Mammary epithelial cell (primary cell): ENCODE measurements around the gene CDX2.

Source experiments
- CTCF ChIP-seq, 2 donors: IDR thresholded peaks in 1 of 2; conservative IDR thresholded peaks in 1 of 2; 2 replicates each; pipeline ENCODE4 v1.5.1; 2011 to 2012; ENCODE audit warnings: inconsistent platforms in 2 of 2, low read length in 2 of 2, mild to moderate bottlenecking in 2 of 2, control low read depth in 1 of 2, low read depth in 1 of 2; ENCODE audit not compliant: insufficient read depth in 1 of 2; ENCODE audit errors: extremely low read depth in 1 of 2
- EZH2 ChIP-seq: IDR thresholded peaks from 2 replicates; pipeline ENCODE4 v1.6.1; 2012; ENCODE audit warnings: low read length, inconsistent platforms, borderline replicate concordance

- TF ChIP-seq CTCF (conservative IDR thresholded peaks at IDR 0.05 in 1 of 2, IDR thresholded peaks at IDR 0.05 in 1 of 2; ENCODE audit: extremely low read depth in 1 of 2, insufficient read depth in 1 of 2, low read depth in 1 of 2, low read length in 2 of 2), result no peak
- no peak for TF ChIP-seq EZH2
These were observed 50.0 kb downstream of the CDX2 start for GRCh38 chr13:27918918-27919658.
